IPS-NIHi7 (cell line): ENCODE results near the gene KCNIP3.
A peak's percentile ranks its signal among the peaks of the same experiment; 100 is the strongest.
"Not testable (repeated sequence)": the region's sequence is repeated elsewhere in the genome, so short reads cannot be mapped to it uniquely, and the experiment has no call there.

Experiments used
- DNase-seq: peaks from one replicate; pipeline ENCODE4 v3.0.0; 2012; ENCODE audit warnings: mixed read lengths; ENCODE audit errors: extremely low spot score

Gene KCNIP3

DNA sequence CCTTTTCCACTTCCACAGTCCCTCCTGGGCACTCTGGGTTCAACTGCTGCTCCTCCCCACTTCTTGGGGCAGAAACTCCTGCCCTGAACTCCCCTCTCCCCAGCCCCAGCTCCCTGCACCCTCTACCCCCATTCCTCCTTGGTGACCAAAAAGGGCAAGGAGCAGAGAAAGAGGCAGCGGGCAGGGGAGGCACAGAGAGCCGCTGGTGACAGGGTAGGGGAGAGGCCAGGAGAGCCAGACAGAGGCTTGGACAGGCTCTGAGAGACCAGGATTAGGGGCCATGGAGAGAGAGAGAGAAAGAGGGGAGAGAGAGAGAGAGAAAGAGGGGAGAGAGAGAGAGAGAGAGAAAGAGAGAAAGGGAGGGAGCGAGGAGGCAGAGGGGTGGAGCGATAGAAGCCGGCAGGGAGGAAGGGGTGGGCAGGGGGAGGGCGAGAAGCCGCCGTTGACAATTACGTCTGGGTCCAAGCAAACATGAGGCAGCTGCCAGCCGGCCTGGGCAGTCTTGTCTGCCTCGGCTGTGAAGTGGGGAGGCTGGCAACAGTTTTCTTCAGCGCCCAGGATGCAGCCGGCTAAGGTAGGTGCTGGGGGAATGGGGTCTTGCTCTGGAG lies at the start of gene KCNIP3:
Gene KCNIP3 (plus strand): TSS at position 468 of the 608 bp plus-strand sequence. CDS start 92 bp downstream, at position 560.
- DNase-seq = peak; percentile 75

DNA sequence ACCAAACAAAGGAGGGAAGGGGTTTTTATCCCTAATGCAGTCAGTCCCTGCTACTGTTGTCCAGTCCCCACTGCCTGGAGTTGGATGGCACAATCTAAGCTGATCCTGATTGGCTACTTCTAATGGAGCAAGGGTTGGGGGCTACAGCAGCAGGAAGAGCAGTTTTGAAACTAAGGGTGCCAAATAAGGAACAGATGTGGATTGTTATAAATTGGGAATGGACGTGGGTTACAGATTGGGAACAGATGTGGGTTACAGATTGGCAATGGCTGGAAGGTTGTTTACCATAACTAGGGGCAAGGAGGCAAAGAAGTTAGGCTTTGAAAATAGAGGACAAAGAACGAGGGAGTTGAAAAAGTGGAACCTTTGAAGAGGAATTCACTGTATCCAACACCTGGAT lies 38.9 kb upstream of the KCNIP3 start:
- DNase-seq = no peak

DNA sequence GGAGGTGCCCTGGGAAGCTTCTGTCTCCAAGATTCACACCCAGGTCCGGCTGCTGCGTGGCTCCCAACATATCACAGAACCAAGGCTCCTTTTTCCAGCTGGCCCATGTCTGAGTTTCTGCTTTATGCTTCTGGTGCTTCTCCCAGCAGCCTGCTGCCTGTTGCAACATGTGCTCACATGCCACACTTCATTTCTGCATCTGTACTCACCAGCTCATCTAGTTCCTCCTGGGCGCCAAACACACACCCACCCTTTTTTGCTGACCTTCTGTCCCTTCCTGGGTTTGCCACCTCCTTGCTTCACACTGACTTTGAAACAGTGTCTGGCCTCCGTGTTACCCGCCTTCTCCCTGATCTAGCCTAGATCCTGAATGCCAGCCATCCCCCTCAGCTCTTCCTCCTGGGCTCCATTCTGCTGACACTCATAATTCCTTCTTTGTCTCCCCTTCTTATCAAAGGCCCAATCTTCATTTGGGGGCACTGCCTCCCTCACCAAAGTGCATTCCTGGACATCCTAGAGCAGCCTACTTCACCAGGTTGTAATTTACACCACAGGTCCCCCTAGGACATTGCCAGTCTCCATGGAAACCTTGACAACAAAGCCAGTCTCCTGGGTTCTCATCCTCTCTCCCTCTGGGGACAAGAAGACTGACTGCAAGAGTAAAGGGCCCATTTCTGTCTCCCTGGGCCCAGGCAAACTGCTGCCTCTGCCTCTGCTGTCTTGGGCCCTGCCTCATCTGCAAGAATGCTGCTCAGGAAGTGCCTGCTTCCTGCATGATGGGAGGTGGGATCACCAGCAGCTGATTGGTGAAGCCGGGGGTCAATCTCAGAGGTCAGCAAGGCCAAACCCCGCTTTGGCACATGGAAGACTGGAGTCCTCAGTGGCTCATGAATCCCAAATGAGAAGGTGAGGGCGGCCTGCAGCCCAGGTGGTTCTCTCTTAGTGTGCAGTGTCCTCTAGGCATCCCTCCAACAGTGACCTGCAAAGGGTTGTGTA lies 36.8 kb upstream of the KCNIP3 start:
- DNase-seq = no peak

DNA sequence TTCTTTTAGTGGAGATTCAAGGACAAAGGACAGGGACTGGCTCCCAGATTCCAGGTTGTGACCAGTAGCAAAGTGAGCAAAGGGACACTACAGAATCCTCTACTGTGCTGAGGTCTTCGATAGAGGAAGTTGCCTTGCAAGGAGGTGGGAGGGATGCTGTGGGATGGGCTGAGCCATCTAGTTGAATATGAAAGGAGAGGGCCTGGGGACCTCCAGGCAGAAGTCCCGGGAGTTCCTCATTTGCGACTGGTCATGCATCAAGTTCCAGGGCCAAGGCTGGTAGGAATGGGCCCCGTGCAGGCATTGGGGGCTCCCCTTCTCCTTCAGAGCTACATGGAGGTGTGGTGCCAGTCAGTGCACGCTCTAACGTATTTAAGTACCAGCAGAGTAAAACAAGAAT lies 35.5 kb upstream of the KCNIP3 start:
- peak; percentile 63 for DNase-seq

DNA sequence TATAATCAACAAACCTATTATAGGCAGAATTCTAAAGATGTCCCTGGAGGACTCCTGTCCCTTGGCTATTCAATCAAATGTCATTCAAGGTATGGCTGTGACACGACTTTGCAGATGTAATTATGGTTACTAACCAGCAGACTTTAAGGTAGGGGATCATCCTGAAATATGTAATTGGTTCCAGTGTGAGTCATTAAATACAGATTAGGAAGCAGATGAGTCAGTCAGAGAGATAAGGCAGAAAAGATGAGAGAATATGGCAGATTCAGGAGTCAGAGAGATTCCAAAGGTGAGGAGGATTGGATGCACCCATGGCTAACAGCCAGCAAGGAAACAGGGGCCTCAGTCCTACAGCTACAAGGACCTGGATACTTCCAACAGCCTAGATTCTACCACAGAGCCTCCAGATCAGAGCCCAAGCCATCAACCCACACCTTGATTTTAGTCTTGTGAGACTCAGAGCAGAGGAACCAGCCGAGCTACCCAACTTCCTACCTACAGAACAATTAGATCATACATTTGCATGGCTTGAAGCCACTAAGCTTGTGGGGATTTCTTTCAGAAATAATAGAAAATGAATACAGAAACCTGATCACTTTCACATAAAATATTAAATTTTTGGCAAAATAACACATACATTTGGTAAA lies 34.1 kb upstream of the KCNIP3 start:
- no peak for DNase-seq

DNA sequence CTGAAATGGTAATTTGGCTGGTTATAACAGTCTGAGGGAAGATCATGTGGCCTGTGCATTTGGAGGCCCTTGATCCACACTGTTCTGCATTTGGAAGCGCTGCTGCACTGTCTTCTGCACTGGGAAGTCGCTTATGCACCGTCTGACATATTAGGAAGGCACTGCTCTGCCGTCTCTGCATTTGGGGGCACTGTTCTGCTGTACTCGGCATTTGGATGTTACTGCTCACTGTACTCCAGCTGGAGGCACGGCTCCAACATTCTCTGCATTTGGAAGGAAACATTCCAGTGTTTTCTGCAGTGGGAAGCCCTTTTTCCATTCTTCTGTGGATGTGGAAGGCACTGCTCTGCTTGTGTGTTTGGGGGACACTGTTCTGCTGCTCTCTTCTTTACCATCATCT lies 32.5 kb upstream of the KCNIP3 start:
- DNase-seq = no peak

DNA sequence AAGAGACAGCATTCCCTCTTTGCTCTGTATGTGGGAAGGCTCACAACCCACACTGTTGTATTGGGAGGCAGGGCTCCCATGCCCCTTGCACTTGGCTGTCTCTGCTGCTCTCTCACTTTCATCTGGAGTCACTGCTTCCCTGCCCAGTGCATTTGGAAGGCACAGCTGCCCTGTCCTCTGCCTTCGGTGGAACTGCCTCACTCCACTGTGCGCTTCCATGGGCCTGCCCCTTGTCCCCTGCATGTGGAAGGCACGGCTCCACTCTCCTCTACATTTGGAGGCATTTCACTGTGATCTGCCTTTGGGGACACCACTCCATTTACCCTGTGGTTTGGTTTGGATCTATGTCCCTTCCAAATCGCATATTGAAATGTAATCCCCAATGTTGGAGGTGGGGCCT lies 32.0 kb upstream of the KCNIP3 start:
- DNase-seq = no peak

DNA sequence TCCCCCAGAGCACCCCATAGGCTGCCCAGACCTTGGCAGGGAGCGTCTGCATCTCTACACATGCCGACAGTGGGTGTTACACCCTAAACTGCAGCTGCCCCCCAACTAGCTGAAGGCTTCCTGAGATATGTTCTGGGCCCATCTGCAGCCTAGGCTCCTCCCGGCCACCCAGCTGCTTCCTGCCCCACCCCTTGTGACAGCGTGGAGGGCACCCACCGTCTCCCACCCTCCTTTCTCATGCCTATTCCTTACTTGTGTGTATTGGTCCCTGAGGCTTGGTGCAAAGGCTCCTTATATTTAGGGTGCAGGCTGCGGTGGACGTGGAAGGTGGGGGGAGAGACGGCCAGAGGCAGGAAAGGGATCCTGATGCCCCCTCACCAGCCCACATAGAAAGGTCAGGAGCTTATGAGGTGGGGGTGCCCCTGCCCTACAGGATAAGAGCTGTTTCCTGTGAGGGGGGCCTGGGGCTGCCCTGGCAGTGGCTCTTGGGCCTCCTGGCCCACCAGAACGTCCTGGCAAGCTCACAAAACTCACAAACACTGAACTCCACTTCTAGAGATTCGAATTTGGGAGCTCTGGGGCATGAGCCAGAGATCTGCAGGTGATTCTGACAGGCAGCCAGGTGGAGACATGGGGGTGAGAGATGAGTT lies 30.2 kb upstream of the KCNIP3 start:
- no peak for DNase-seq

DNA sequence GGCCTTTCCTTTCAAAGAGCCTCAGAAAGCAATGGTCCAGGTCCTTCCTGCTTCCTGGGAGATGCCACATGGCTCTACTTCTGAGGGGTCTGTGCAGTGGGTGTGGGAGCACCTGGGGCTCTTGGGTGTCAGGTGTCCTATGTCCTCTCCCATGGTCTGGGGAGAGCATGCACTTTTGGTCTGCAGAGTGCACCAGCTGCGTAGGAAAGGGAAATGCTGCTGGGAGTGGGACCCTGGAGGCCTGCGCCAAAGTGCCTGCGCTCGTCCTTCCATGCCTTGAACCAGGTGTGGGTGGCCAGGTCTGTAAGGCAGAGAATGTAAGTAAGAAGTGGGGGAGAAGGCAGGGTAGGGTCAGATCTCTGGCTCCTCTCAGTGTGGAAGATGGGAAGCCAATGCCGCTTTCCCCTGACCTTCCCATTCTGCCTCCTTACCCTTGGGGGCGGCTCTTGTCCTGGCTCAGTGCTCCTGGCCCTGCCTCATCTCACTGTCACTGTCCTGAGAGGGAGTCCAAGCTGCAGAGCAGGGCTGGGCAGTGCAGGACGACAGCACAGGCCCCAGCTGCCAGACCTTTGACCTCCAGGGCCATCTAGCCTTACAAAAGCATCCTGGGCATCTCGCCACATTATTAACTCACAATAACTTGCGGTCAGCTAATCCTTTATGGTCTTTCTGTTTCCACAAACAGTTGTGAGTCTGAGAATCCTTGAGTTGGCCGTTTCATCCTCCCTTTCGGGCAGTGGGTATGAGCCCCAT lies 29.5 kb upstream of the KCNIP3 start:
- no peak for DNase-seq

DNA sequence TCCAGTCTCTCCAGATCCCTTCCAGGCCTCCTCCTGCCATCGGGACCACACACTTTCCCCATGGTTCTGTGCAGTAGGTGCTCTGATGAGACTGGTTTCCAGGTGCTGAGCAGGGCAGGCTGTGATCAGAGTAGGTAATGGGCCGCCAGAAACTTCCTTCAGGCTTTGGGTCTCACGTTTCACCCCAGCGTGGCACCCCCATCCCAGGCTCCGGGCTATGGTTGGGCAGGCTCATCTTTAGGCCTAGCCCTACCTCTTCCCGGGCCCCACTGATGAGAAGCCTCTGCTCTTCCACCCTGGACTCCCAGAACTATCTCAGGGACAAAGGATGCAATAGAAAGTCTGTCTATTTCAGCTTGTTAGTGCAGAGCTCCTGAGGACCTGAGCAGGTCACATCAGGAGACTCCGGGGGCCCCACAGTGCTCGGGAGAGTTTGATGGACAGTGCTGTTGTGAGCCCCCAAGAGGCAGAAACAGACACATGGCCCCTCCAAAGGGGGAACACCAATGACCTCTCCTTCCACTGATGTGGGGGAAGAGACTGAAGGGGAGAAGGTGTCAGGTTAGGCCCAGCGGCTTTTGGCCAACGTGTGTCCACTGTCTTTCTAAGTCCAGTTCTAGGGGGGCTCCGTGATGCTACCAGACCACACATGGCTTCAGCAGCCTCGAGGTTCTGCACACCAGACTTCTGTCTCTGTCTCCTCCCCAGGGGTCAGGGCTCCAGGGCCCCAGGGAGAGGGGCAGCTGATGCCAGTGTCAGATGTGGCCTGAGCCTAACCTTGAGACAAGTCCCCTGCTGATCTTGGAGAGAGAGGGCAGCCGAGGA lies 28.7 kb upstream of the KCNIP3 start:
- DNase-seq = no peak

DNA sequence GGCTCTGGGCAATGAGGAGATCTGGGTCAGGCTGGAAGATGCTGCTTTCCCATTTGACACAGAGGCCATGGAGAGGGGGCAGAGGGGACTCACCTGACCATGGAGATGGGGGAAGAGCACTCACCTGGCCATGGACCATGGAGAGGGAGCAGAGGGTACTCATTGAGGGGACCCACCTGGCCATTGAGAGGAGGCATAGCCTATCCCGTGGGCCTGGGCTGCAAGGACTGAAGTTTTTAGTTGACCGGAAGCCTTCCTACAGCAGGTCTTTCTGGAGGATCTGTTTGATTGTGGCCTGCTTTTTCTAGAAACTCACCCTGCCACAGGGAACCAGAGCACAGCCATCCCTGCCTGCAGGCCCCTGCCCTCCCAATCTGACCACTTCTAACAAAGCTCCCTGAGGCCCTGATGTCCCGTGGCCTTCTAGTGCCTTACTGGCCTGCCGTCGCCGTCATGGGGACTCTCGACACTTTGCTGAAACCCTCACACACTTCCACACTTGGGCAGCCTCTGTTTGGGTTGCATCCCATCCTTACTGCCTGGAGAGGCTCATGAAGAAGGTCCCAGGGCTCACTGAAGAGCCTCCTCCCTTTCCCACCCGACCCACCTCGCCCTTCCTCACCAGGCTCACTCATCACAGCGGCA lies 28.0 kb upstream of the KCNIP3 start:
- DNase-seq = no peak

DNA sequence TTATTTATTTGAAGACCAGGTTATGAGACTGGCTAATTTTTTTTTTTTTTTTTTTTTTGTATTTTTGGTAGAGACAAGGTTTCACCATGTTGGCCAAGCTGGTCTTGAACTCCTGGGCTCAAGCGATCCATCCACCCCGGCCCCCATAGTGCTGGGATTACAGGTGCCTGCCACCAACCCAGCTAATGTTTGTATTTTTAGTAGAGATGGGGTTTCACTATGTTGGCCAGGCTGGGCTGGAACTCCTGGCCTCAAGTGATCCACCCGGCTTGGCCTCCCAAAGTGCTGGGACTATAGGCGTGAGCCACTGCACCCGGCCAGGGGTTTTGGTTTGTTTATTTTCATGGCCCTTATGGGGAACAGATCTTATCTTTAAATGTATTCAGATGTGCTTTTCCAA lies 27.4 kb upstream of the KCNIP3 start:
- not testable (repeated sequence) for DNase-seq

DNA sequence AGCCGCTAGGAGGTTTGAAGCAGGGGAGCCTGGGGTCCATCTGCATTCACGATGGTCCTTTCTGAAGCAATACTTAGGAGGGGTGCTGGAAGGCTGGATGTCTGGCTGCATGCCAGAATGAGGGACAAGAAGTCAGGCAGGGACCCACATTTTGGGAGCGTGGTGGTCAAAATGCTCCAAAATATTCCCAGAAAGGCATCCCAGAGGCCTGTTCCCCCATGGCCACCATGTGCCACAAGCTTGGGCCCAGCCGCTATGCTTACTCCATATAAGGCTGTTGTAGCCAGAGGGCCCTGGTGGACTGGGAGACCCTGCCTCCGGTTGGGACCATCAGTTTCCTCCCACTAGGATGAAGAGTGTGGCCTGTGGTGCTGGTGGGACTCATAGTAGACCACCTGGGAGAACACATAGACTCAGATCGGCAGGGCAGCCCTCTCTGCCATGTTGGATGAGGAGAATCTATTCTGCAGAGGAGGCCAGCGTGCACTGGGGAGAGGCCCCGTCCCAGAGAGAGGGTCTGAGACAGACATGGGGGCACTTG lies 26.5 kb upstream of the KCNIP3 start:
- DNase-seq = no peak

DNA sequence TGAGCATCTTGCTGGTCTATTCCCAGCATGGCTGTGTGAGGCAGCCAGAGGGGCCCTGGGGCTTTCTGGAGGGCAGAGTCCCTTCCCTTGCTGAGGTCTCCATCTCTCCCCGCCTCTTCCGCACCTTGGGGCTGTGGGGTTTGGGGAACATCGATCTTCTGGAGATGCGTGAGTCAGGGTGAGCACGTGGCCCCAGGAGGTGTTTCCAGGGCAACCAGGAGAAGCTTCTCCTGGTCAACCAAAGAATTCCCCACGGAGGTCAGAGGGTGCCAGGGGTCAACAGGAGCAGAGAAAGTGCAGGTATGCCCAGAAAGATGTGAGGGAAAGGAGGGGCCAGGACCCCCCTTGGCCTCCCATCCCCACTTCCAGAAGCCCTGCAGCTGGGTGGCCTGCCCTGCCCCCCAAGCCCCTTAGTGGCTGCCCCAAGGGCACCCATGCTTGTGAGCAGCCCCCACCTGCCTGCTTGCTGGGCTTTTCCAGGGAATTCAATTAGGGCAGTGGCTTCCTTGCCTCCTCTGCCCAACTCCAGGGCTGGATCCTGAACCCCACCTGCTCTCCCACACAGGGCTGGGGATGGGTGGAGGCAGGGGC lies 25.7 kb upstream of the KCNIP3 start:
- DNase-seq = no peak

DNA sequence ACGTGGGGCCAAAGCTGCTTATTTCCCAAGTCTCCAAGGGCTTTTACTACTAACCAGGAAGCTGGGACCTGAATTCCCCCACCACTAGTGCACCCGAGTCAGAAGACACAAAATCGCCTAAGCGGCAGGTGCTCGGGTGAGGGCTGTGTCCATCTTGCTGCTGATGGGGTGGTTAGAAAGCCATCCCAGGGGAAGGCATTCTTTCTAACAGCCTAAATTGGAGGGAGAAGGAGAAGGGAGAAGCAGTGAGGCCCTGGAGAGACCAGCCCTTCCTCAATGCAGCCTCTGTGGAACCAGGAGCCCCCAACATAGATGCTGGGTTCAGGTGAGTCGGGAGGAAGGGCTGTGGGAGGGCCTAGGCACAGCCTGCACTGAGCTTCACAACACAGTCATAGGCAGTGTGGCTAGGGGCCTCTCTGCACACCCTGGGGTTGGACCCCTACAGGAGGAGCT lies 24.8 kb upstream of the KCNIP3 start:
- DNase-seq = no peak

DNA sequence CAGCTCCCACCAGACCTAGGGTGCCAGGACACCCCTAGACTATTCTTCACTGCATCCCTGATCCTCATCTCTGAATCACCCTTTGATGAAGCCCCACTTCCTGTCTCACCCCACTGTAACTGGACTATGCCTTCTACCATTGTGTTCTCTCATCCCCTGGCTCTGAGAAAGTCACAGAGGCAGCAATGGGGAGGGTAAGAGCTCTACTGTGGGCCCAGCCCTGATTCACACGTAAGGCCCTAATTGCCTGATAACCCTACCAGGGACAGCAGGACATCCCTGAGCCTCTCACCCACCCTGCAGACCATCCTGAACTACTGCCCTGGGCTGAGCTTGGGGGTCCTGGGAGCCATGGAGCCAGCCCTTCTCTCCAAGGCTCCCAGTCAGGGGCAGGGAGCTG lies 24.4 kb upstream of the KCNIP3 start:
- DNase-seq = no peak

DNA sequence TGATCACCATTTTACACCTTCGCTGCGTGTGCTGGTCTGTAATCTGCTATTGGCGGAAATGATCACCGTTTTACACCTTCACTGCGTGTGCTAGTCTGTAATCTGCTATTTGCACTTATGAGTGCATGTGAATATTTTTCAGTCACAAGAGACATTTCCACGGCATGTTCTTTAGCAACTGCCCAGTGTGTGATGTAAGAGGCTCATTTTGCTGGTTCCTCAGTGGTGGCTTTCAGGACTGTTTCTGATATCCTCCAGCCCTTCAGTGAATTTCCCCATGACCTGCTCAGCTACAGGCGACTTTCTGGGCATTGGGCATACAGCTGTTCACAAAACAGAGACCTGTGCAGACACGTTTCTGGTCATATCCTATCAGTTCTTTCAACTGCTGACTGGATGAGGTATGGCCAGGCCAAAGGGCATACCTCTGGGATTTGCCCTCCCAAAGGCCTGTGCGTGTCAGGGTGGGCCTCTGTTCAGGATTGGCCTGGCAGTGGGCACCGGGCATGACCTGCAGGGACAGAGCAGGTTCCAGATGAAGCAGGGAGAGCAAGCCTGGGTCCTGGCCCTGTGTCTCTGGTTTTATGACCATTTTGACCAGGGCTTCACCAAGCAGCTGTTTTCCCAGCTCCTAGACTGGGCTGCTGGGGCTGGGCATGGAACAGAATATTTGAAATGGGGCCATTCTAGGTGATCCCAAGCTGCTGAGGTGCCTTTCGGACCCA lies 23.4 kb upstream of the KCNIP3 start:
- DNase-seq = no peak
